Mucosa of descending colon (tissue), 3 donors: ENCODE data around the gene FARP2. TPM values are rescaled to one million over a fixed set of nuclear protein-coding genes. Genes with fewer than 3 reads are reported as not detected.
"Not testable (repeated sequence)": the region's sequence is repeated elsewhere in the genome, so short reads cannot be mapped to it uniquely, and the experiment has no call there.

Experiments
- ATAC-seq: fragments of 200-7000 bp; cut with Tn5 transposase; one replicate; pipeline ENCODE4 v1.9.1; 2020; ENCODE audit warnings: mild to moderate bottlenecking, moderate library complexity
- DNase-seq, 3 donors: peaks; one replicate each; pipeline ENCODE4 v3.0.0-alpha.2; 2020
- H3K36me3 ChIP-seq: fragments of 200-600 bp; one replicate; pipeline ENCODE4 v1.8.0; 2021; ENCODE audit warnings: low read depth, mild to moderate bottlenecking
- H3K4me1 ChIP-seq: fragments of 200-600 bp; one replicate; pipeline ENCODE4 v1.8.0; 2021; ENCODE audit warnings: low read depth, mild to moderate bottlenecking
- H3K4me3 ChIP-seq: fragments of 200-600 bp; one replicate; pipeline ENCODE4 v1.8.0; 2021; ENCODE audit warnings: mild to moderate bottlenecking
- H3K9me3 ChIP-seq: fragments of 200-600 bp; one replicate; pipeline ENCODE4 v1.8.0; 2021; ENCODE audit warnings: mild to moderate bottlenecking
- CTCF ChIP-seq: fragments of 200-600 bp; IDR thresholded peaks from one replicate; pipeline ENCODE4 v1.8.0; 2022; ENCODE audit warnings: antibody characterized with exemption, mild to moderate bottlenecking
- intact Hi-C, 2 donors: fragments of 100-400 bp; cut with DNase I in 1 of 2; cut with micrococcal nuclease in 1 of 2; formaldehyde crosslinking; loops; one replicate each; pipeline versions ENCODE4 v1.11.0 to v1.11.1; 2022; cut with DNase I, micrococcal nuclease
- total RNA-seq, 3 donors: library from RNA; stranded (reverse); fragmentation: NEBNext Ultra II Directional in 2 of 3; extraction: Animal tissue kit (Norgen Biotek cat#: 25700) in 2 of 3; gene quantifications; one replicate each; pipeline versions ENCODE4 v1.2.1 to v1.2.4, GENCODE V29; 2021 to 2023
- donor health status: DM: no; HTN: no; CAD: no; lungs with moderate emphysema.
- donor health status: DM: no; HTN: no; CAD: no.
- donor health status: DM: no; HTN: yes; CAD: no.

FARP2 gene
- total RNA-seq, 3 donors from 2014 or later = 98.1 to 163 (median 109) TPM

GRCh38 chr2:241501551-241501950 lies 145.5 kb downstream of the FARP2 start:
- ATAC-seq (no peak), DNase-seq (no peak)
- Histone ChIP-seq H3K4me3 (no peak overlapping the region), H3K36me3 (no peaks in the 10 kb centered on the region), H3K9me3 (no peaks in the 10 kb centered on the region), H3K4me1 (peaks cover 8% of the 10 kb centered on the region)
- intact Hi-C loops = no loop called here
- TF ChIP-seq CTCF = no peak

- ATAC-seq = no peak
- no peaks in the 10 kb centered on the region for H3K36me3 ChIP-seq
Observed at GRCh38 chr2:241502281-241502680, 146.2 kb downstream of the FARP2 start.

GRCh38 chr2:241503776-241504392 lies 147.8 kb downstream of the FARP2 start:
- intact Hi-C loops = no loop called here
- no peak for TF ChIP-seq CTCF
- Histone ChIP-seq H3K9me3 (no peaks in the 10 kb centered on the region), H3K4me3 (no peak overlapping the region), H3K36me3 (no peaks in the 10 kb centered on the region), H3K4me1 (peaks cover 12% of the 10 kb centered on the region)
- DNase-seq (no peak), ATAC-seq (no peak)

More at GRCh38 chr2:241502281-241502680, 146.2 kb downstream of the FARP2 start:
- peaks cover 10% of the 10 kb centered on the region for H3K4me1 ChIP-seq
- no peak for TF ChIP-seq CTCF
- no peak for DNase-seq
- H3K9me3 ChIP-seq = no peaks in the 10 kb centered on the region
- no peak overlapping the region for H3K4me3 ChIP-seq
- intact Hi-C loops = no loop called here

- no peak for DNase-seq
- H3K4me3 ChIP-seq = no peak overlapping the region
- no peak for ATAC-seq
- H3K9me3 ChIP-seq = no peaks in the 10 kb centered on the region
- no peaks in the 10 kb centered on the region for H3K36me3 ChIP-seq
- TF ChIP-seq CTCF = no peak
- intact Hi-C loops = no loop called here
- H3K4me1 ChIP-seq = peaks cover 19% of the 10 kb centered on the region
Observed at GRCh38 chr2:241505086-241505780, 149.1 kb downstream of the FARP2 start.

- H3K4me1 ChIP-seq = peaks cover 19% of the 10 kb centered on the region
- intact Hi-C loops = no loop called here
- no peak for TF ChIP-seq CTCF
Observed at GRCh38 chr2:241505781-241506201, 149.7 kb downstream of the FARP2 start.

GRCh38 chr2:241506317-241506716 lies 150.2 kb downstream of the FARP2 start:
- DNase-seq, H3K9me3 ChIP-seq, ATAC-seq, intact Hi-C loops, H3K36me3 ChIP-seq, H3K4me3 ChIP-seq: not testable (repeated sequence)
- H3K4me1 ChIP-seq = peaks cover 19% of the 10 kb centered on the region

More at GRCh38 chr2:241505781-241506201, 149.7 kb downstream of the FARP2 start:
- DNase-seq (no peak), ATAC-seq (no peak)
- Histone ChIP-seq H3K36me3 (no peaks in the 10 kb centered on the region), H3K4me3 (no peak overlapping the region), H3K9me3 (no peaks in the 10 kb centered on the region)
